Stomach (tissue), 9 donors: Measurements from ENCODE around the gene ABCB8. TPM values are rescaled to one million over a fixed set of nuclear protein-coding genes. Genes with fewer than 3 reads are reported as not detected.
"Not testable (repeated sequence)": the region's sequence is repeated elsewhere in the genome, so short reads cannot be mapped to it uniquely, and the experiment has no call there.

Experiments used
- DNase-seq, 2 donors: peaks; one replicate each; pipeline versions ENCODE4 v3.0.0 to v3.0.0-alpha.2; 2013 to 2019
- H3K27ac ChIP-seq, 5 donors: fragments of 200-600 bp in 4 of 5; sonication (generic) in 4 of 5; one replicate each; pipeline ENCODE4 v1.5.1; 2013 to 2019; ENCODE audit warnings: mild to moderate bottlenecking in 1 of 5, moderate library complexity in 1 of 5
- H3K27me3 ChIP-seq, 3 donors: fragments of 200-600 bp; sonication (generic); one replicate each; pipeline ENCODE4 v1.5.1; 2017 to 2019; ENCODE audit warnings: mixed run types in 1 of 3
- H3K36me3 ChIP-seq, 4 donors: fragments of 200-600 bp; sonication (generic); 1 replicate in 3 of 4; 2 replicates in 1 of 4; pipeline ENCODE4 v1.5.1; 2016 to 2019
- H3K4me1 ChIP-seq, 4 donors: fragments of 200-600 bp; sonication (generic); one replicate each; pipeline ENCODE4 v1.5.1; 2016 to 2019
- H3K4me3 ChIP-seq, 4 donors: fragments of 200-600 bp; sonication (generic) in 3 of 4; one replicate each; pipeline ENCODE4 v1.5.1; 2016 to 2019; ENCODE audit warnings: mild to moderate bottlenecking in 1 of 4
- H3K9me3 ChIP-seq, 4 donors: fragments of 200-600 bp; sonication (generic); one replicate each; pipeline ENCODE4 v1.5.1; 2016 to 2019
- EP300 ChIP-seq: sonication (generic); formaldehyde crosslinking; IDR thresholded peaks from one replicate; pipeline ENCODE4 v1.6.1; 2017; ENCODE audit warnings: antibody characterized with exemption
- POLR2A ChIP-seq, 4 donors: fragments of 450-650 bp; IDR thresholded peaks; one replicate each; pipeline ENCODE4 v1.6.1; 2016; ENCODE audit warnings: antibody characterized with exemption in 4 of 4, control low read depth in 2 of 4, mild to moderate bottlenecking in 1 of 4, moderate library complexity in 1 of 4
- POLR2AphosphoS5 ChIP-seq, 3 donors: sonication (generic); formaldehyde crosslinking; IDR thresholded peaks; one replicate each; pipeline ENCODE4 v1.6.1; 2016; ENCODE audit warnings: antibody characterized with exemption in 3 of 3
- WGBS, 5 donors: extraction: QIAGEN DNeasy Blood & Tissue Kit in 3 of 5; methylation state at CpG; one replicate each; pipeline versions ENCODE4 v1.1.5 to v1.1.7; 2013 to 2018; 5-methylcytosine and 5-hydroxymethylcytosine counted together
- intact Hi-C: fragments of 100-400 bp; cut with DNase I; formaldehyde crosslinking; loops from one replicate; pipeline ENCODE4 v1.15.1; 2023; ENCODE audit warnings: low total_unique reads
- polyA plus RNA-seq, 3 donors: library from polyadenylated mRNA; stranded (reverse); fragments of 200-250 nt; gene quantifications; one replicate each; pipeline ENCODE4 v1.2.3, GENCODE V29; 2013
- total RNA-seq, 5 donors: library from RNA; depleted of rRNA; stranded (reverse); fragments of >200 nt; gene quantifications; one replicate each; pipeline versions ENCODE4 v1.1.0 to v1.2.3, GENCODE V29; 2014 to 2016
- TF ChIP-seq, protein P1 (sequence below), 7 experiments: fragments of 450-650 bp in 4 of 7; fragments of 200-600 bp in 3 of 7; sonication (generic) in 3 of 7; IDR thresholded peaks; one replicate each; pipeline ENCODE4 v1.5.1; 2016 to 2019; ENCODE audit warnings: antibody characterized with exemption in 7 of 7, control low read depth in 2 of 7, mild to moderate bottlenecking in 1 of 7
- donor health status: healthy with polysubstance abuse.
- donor health status: Bipolar disorder and iron deficiency.
- donor health status: healthy.

The ABCB8 gene
- total and polyA plus RNA-seq, 8 donors, result 9.5 to 57.2 (median 19.4) TPM

DNA sequence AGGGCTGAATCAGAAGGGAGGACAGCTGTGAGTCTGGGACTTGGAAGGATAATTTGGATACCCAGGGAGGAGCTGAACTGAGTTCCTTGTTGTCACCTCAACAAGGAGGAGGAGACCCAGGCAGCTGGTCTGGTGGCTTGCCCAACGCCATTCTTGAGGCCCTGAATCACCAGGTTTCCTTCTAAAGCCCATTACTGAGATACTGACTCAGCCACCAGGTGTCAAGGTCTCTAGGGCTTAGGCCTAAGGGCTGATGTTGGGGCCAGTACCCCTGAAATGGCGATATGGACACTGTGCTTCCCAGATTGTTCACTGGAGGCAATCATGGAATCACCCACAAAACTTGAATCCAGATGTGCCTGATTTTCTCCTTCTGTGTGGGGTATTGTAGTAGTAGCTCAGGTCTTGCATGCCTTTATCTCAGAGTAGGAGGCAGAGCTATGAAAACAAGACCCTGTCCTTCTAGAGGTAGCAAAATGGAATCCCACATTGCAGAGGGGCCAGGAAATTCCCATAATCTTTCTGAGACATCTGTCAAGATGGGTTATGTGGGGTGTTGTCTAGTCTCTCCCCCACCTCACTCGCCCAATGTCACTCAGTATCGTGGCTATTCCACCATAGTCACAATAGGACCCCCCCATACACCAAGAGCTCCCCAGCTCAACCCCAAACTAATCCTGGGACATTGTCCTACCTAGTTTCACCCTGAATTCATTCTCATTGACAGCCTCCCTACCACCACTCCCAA, 2.2 kb upstream of the ABCB8 start:
- no peak for DNase-seq
- H3K27ac ChIP-seq, result no peak overlapping the region
- no peak overlapping the region for H3K4me3 ChIP-seq
- H3K36me3 ChIP-seq, result peaks cover 0 to under 1% (median under 1%) of the 10 kb centered on the region in 4 donors
- WGBS, 5 donors, result 81 to 94% (median 86%) methylated on average over 4 of the region's 4 CpGs
- TF ChIP-seq, protein P1, sequence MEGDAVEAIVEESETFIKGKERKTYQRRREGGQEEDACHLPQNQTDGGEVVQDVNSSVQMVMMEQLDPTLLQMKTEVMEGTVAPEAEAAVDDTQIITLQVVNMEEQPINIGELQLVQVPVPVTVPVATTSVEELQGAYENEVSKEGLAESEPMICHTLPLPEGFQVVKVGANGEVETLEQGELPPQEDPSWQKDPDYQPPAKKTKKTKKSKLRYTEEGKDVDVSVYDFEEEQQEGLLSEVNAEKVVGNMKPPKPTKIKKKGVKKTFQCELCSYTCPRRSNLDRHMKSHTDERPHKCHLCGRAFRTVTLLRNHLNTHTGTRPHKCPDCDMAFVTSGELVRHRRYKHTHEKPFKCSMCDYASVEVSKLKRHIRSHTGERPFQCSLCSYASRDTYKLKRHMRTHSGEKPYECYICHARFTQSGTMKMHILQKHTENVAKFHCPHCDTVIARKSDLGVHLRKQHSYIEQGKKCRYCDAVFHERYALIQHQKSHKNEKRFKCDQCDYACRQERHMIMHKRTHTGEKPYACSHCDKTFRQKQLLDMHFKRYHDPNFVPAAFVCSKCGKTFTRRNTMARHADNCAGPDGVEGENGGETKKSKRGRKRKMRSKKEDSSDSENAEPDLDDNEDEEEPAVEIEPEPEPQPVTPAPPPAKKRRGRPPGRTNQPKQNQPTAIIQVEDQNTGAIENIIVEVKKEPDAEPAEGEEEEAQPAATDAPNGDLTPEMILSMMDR (IDR thresholded peaks at IDR 0.05), result no peak
- no peak for TF ChIP-seq EP300
- no peak for TF ChIP-seq POLR2A (IDR thresholded peaks at IDR 0.05)
- TF ChIP-seq POLR2AphosphoS5 (IDR thresholded peaks at IDR 0.05), result no peak
- intact Hi-C loops, result no loop called here
- peaks cover 5 to 33% (median 25%) of the 10 kb centered on the region in 4 donors for H3K4me1 ChIP-seq
- H3K27me3 ChIP-seq, result peaks cover 0 to 13% (median 0%) of the 10 kb centered on the region in 3 donors
- no peaks in the 10 kb centered on the region for H3K9me3 ChIP-seq

DNA sequence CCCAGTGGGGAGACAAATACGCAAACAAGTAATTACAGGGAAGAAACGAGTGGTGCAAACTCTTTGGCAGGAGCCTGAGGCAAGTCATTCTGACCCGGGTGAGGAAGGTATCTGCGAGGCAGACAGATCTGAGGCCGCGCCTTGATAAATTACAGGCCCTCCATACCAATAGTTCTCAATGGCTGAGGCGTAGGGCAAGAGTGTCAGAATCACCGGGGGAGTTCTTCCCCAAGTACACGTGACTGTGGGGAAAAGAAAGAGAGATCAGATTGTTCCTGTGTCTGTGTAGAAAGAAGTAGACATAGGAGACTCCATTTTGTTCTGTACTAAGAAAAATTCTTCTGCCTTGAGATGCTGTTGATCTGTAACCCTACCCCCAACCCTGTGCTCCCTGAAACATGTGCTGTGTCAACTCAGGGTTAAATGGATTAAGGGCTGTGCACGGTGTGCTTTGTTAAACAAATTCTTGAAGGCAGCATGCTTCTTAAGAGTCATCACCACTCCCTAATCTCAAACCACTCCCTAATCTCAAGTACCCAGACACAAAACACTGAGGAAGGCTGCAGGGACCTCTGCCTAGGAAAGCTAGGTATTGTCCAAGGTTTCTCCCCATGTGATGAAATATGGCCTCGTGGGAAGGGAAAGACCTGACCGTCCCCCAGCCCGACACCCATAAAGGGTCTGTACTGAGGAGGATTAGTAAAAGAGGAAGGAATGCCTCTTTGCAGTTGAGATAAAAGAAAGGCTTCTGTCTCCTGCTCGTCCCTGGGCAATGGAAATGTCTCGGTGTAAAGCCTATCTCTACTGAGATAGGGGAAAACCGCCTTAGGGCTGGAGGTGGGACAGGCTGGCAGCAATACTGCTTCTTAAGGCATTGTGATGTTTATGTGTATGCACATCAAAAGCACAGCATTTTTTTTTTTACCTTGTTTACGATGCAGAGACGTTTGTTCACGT, 1.2 kb upstream of the ABCB8 start:
- Histone ChIP-seq H3K27ac (peak overlapping the region in 4 of 5 donors; percentile 84 to 88 (median 88)), H3K4me3 (peak overlapping the region in 2 of 4 donors; percentile 81 to 82), H3K4me1 (peaks cover 5 to 35% (median 26%) of the 10 kb centered on the region in 4 donors)
- H3K27me3 ChIP-seq, H3K36me3 ChIP-seq, intact Hi-C loops, H3K9me3 ChIP-seq: not testable (repeated sequence)
- peak in 1 of 2 donors; percentile 47 for DNase-seq
- WGBS, 5 donors, result 41 to 52% (median 44%) methylated on average over 19 of the region's 19 CpGs

GRCh38 chr7:151027728-151028130, 521 bp upstream of the ABCB8 start:
- H3K27me3 ChIP-seq, DNase-seq, H3K9me3 ChIP-seq, intact Hi-C loops: not testable (repeated sequence)
- Histone ChIP-seq H3K36me3 (peaks cover 0 to 14% (median 8%) of the 10 kb centered on the region in 4 donors), H3K4me1 (peaks cover 5 to 36% (median 26%) of the 10 kb centered on the region in 4 donors), H3K4me3 (peak overlapping the region; percentile 60 to 82 (median 72)), H3K27ac (peak overlapping the region; percentile 77 to 88 (median 87))
- WGBS, 5 donors, result 6 to 14% (median 8%) methylated on average over 16 of the region's 16 CpGs
- TF ChIP-seq EP300, result peak; percentile 10

- intact Hi-C loops, result no loop called here
- Histone ChIP-seq H3K27ac (peak overlapping the region; percentile 84 to 91 (median 88)), H3K36me3 (peaks cover 0 to 27% (median 19%) of the 10 kb centered on the region in 4 donors), H3K4me3 (peak overlapping the region; percentile 60 to 82 (median 72)), H3K9me3 (no peaks in the 10 kb centered on the region), H3K27me3 (no peaks in the 10 kb centered on the region), H3K4me1 (peaks cover 5 to 43% (median 26%) of the 10 kb centered on the region in 4 donors)
- TF ChIP-seq, protein P1 (IDR thresholded peaks at IDR 0.05), result no peak
- TF ChIP-seq POLR2A (IDR thresholded peaks at IDR 0.05) (no peak), EP300 (no peak), POLR2AphosphoS5 (IDR thresholded peaks at IDR 0.05) (no peak)
- DNase-seq, result no peak
- 47 to 61% (median 50%) methylated on average over 17 of the region's 17 CpGs for WGBS, 5 donors
These were observed 775 bp downstream of the ABCB8 start for GRCh38 chr7:151028948-151029501.

GRCh38 chr7:151031011-151031410, 2.8 kb downstream of the ABCB8 start:
- Histone ChIP-seq H3K4me1 (peaks cover 5 to 43% (median 26%) of the 10 kb centered on the region in 4 donors), H3K27me3 (no peaks in the 10 kb centered on the region), H3K4me3 (no peak overlapping the region), H3K27ac (peak overlapping the region in 3 of 5 donors; percentile 18 to 62 (median 31)), H3K36me3 (peaks cover 14 to 47% (median 38%) of the 10 kb centered on the region in 4 donors), H3K9me3 (no peaks in the 10 kb centered on the region)
- peak in 2 of 3 donors; percentile 9 to 30 for TF ChIP-seq POLR2AphosphoS5 (IDR thresholded peaks at IDR 0.05)
- TF ChIP-seq, protein P1 (IDR thresholded peaks at IDR 0.05), result no peak
- no peak for DNase-seq
- WGBS, 5 donors, result 86 to 96% (median 91%) methylated on average over 4 of the region's 4 CpGs
- intact Hi-C loops, result no loop called here
